H1 (cell line): Measurements from ENCODE around the gene IL2RA. TPM values are rescaled to one million over a fixed set of nuclear protein-coding genes. Genes with fewer than 3 reads are reported as not detected.

ENCODE experiments used
- ATF2 ChIP-seq: IDR thresholded peaks from 2 replicates; pipeline ENCODE4 v1.6.1; 2012; ENCODE audit warnings: low read length, inconsistent platforms
- CBX5 ChIP-seq: fragments of 300-800, 300-1000 bp; sonication (generic); IDR thresholded peaks from 2 replicates; pipeline ENCODE4 v1.7.1; 2016; ENCODE audit warnings: antibody characterized with exemption, low read length, low read depth
- CHD1 ChIP-seq: IDR thresholded peaks from 2 replicates; pipeline ENCODE4 v1.6.1; 2012; ENCODE audit warnings: low read depth, low read length, improper control_type of control experiment
- CREB1 ChIP-seq: IDR thresholded peaks from 2 replicates; pipeline ENCODE4 v1.6.1; 2012; ENCODE audit warnings: inconsistent platforms
- MAFK ChIP-seq: IDR thresholded peaks from 2 replicates; pipeline ENCODE4 v1.6.1; 2012; ENCODE audit warnings: low read depth, mild to moderate bottlenecking, improper control_type of control experiment, low read length
- POLR2A ChIP-seq, 2 experiments: IDR thresholded peaks; 1 replicate in 1 of 2; 2 replicates in 1 of 2; pipeline ENCODE4 v1.6.1; 2011; ENCODE audit warnings: low read depth in 2 of 2, low read length in 2 of 2, mild to moderate bottlenecking in 2 of 2; ENCODE audit errors: control extremely low read depth in 1 of 2
- RBBP5 ChIP-seq: IDR thresholded peaks from 2 replicates; pipeline ENCODE4 v1.7.1; 2012; ENCODE audit warnings: low read depth, mild to moderate bottlenecking, inconsistent platforms, low read length, moderate library complexity, borderline replicate concordance
- RNF2 ChIP-seq: fragments of 200-900, 300-1000 bp; sonication (generic); IDR thresholded peaks from 2 replicates; pipeline ENCODE4 v1.7.1; 2016; ENCODE audit warnings: borderline replicate concordance, low read depth, mild to moderate bottlenecking, antibody characterized with exemption, low read length; ENCODE audit not compliant: poor library complexity, severe bottlenecking; ENCODE audit errors: missing control alignments
- SAP30 ChIP-seq: fragments of 300-600 bp; sonication (generic); IDR thresholded peaks from 2 replicates; pipeline ENCODE4 v1.7.1; 2012; ENCODE audit warnings: low read length, moderate library complexity, mild to moderate bottlenecking, inconsistent platforms; ENCODE audit not compliant: insufficient read depth, insufficient replicate concordance
- SP1 ChIP-seq: IDR thresholded peaks from 2 replicates; pipeline ENCODE4 v1.6.1; 2011; ENCODE audit warnings: low read depth, low read length
- TAF7 ChIP-seq: optimal IDR thresholded peaks from 2 replicates; pipeline ENCODE3; 2011; ENCODE audit warnings: low read depth, mild to moderate bottlenecking, inconsistent platforms, low read length, moderate library complexity, borderline replicate concordance
- TBP ChIP-seq: IDR thresholded peaks from 2 replicates; pipeline ENCODE4 v1.6.1; 2011; ENCODE audit warnings: low read depth, low read length, improper control_type of control experiment
- YY1 ChIP-seq: IDR thresholded peaks from 2 replicates; pipeline ENCODE4 v1.6.1; 2011; ENCODE audit warnings: low read depth, mild to moderate bottlenecking, low read length
- polyA plus RNA-seq, 7 experiments: library from polyadenylated mRNA; depleted of rRNA in 3 of 7; stranded (reverse) in 5 of 7; unstranded in 2 of 7; fragments of >200 nt in 5 of 7; fragments of 200-250 nt in 2 of 7; gene quantifications; 1 replicate in 5 of 7; 2 replicates in 1 of 7; 4 replicates in 1 of 7; pipeline versions ENCODE4 v1.2.1 to v1.2.3, GENCODE V29; 2011 to 2013; ENCODE audit warnings: missing spikeins in 2 of 7, mixed read lengths in 2 of 7
- total RNA-seq: library from RNA; stranded (reverse); fragmentation: NEBNext Ultra II Directional; extraction: Animal tissue kit (Norgen Biotek cat#: 25700); gene quantifications from 2 replicates; pipeline ENCODE4 v1.2.1, GENCODE V29; 2021

IL2RA gene
- total and polyA plus RNA-seq, 2 of the 8 experiments (the other 6 are each of a cell fraction or from before 2014, with no cell fraction given), result not detected

GRCh38 chr10:5977471-5978229 lies 84.5 kb downstream of the IL2RA start, which contains the start of gene IL15RA (continued):
- TF ChIP-seq ATF2 (no peak), MAFK (peak; percentile 1; the same call in 1 of the 2 replicates), RNF2 (no peak), CBX5 (no peak), RBBP5 (no peak; the same call in 1 of the 2 replicates), SP1 (no peak), POLR2A (IDR thresholded peaks at IDR 0.05; ENCODE audit: control extremely low read depth in 1 of 2, low read depth in 2 of 2, low read length in 2 of 2) (no peak), TBP (peak; percentile 20; the same call in 1 of the 2 replicates), CREB1 (no peak), SAP30 (no peak), CHD1 (no peak), YY1 (0 out of 2 replicates have a peak, but pooled peaks have one; percentile 36), TAF7 (no peak)
